Thyroid gland (tissue), 4 donors: Measurements from ENCODE around the gene FOXP1. TPM values are rescaled to one million over a fixed set of nuclear protein-coding genes. Genes with fewer than 3 reads are reported as not detected.

Experiments used
- DNase-seq, 2 donors: peaks; one replicate each; pipeline ENCODE4 v3.0.0-alpha.2; 2019
- H3K27ac ChIP-seq, 3 donors: fragments of 200-600 bp; sonication (generic); 1 replicate in 2 of 3; 2 replicates in 1 of 3; pipeline ENCODE4 v1.5.1; 2016 to 2019; ENCODE audit warnings: mild to moderate bottlenecking in 1 of 3, moderate library complexity in 1 of 3
- H3K27me3 ChIP-seq: fragments of 200-600 bp; sonication (generic); one replicate; pipeline ENCODE4 v1.5.1; 2019
- H3K36me3 ChIP-seq, 2 donors: fragments of 200-600 bp; sonication (generic); one replicate each; pipeline ENCODE4 v1.5.1; 2016 to 2019
- H3K4me1 ChIP-seq, 2 donors: fragments of 200-600 bp; sonication (generic); one replicate each; pipeline ENCODE4 v1.5.1; 2017 to 2019
- H3K4me3 ChIP-seq, 3 donors: fragments of 200-600 bp; sonication (generic); replicated peaks in 1 of 3; 1 replicate in 2 of 3; 2 replicates in 1 of 3; pipeline ENCODE4 v1.5.1; 2016; ENCODE audit warnings: mild to moderate bottlenecking in 1 of 3
- H3K9me3 ChIP-seq: fragments of 200-600 bp; sonication (generic); one replicate; pipeline ENCODE4 v1.5.1; 2017
- CTCF ChIP-seq, 6 experiments: fragments of 200-600 bp in 3 of 6; fragments of 450-650 bp in 3 of 6; sonication (generic) in 3 of 6; IDR thresholded peaks; one replicate each; pipeline ENCODE4 v1.5.1; 2016 to 2019; ENCODE audit warnings: antibody characterized with exemption in 6 of 6, mild to moderate bottlenecking in 2 of 6, inconsistent platforms in 1 of 6, moderate library complexity in 1 of 6
- POLR2A ChIP-seq, 2 donors: fragments of 450-650 bp; IDR thresholded peaks; one replicate each; pipeline ENCODE4 v1.6.1; 2017; ENCODE audit warnings: antibody characterized with exemption in 2 of 2, mild to moderate bottlenecking in 2 of 2, moderate library complexity in 1 of 2
- WGBS, 2 donors: methylation state at CpG; one replicate each; pipeline ENCODE4 v1.1.5; 2017; 5-methylcytosine and 5-hydroxymethylcytosine counted together
- intact Hi-C: fragments of 100-400 bp; cut with DNase I; formaldehyde crosslinking; loops from one replicate; pipeline ENCODE4 v1.15.1; 2023
- total RNA-seq, 4 donors: library from RNA; depleted of rRNA; stranded (reverse); fragments of >200 nt; gene quantifications; one replicate each; pipeline ENCODE4 v1.2.3, GENCODE V29; 2016

Gene FOXP1
- total RNA-seq, 4 donors from 2014 or later: 111 to 187 (median 141) TPM

- H3K4me1 ChIP-seq: peaks cover 7 to 28% of the 10 kb centered on the region in 2 donors
- no peaks in the 10 kb centered on the region for H3K36me3 ChIP-seq
- no peak for TF ChIP-seq POLR2A (IDR thresholded peaks at IDR 0.05)
- TF ChIP-seq CTCF (IDR thresholded peaks at IDR 0.05): no peak
- intact Hi-C loops: no loop called here
- H3K27me3 ChIP-seq: no peaks in the 10 kb centered on the region
- DNase-seq: no peak
- WGBS, 2 donors: 88 to 91% methylated on average over 6 of the region's 6 CpGs
- no peak overlapping the region for H3K27ac ChIP-seq
- no peak overlapping the region for H3K4me3 ChIP-seq
- no peaks in the 10 kb centered on the region for H3K9me3 ChIP-seq
Measured at GRCh38 chr3:71388535-71389120, 194.9 kb downstream of the FOXP1 start.

DNA sequence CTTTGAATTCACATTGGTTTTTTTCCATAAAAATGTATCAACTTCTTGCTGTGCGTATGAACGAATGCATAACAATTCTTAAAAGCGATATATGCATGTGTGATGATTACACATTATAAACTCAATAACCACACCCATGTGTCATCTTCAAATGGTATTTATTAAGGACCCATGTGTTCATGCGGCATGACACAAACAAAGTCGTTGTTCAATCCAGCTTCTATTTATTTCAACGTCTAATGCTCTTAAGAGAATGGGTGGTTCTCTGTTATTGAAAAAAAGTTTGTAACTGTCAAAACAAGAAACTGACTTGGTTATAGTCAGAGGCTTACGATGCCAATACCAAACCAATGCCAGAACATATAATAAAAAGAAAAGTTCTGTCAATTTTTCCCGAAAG is 195.9 kb downstream of the FOXP1 start:
- no peak for DNase-seq
- H3K9me3 ChIP-seq: no peaks in the 10 kb centered on the region
- H3K36me3 ChIP-seq: no peaks in the 10 kb centered on the region
- no peak overlapping the region for H3K27ac ChIP-seq
- intact Hi-C loops: no loop called here
- 83 to 91% methylated on average over 8 of the region's 8 CpGs for WGBS, 2 donors
- H3K4me1 ChIP-seq: peaks cover 7 to 28% of the 10 kb centered on the region in 2 donors
- no peaks in the 10 kb centered on the region for H3K27me3 ChIP-seq
- no peak for TF ChIP-seq CTCF (IDR thresholded peaks at IDR 0.05)
- no peak for TF ChIP-seq POLR2A (IDR thresholded peaks at IDR 0.05)
- H3K4me3 ChIP-seq: no peak overlapping the region

DNA sequence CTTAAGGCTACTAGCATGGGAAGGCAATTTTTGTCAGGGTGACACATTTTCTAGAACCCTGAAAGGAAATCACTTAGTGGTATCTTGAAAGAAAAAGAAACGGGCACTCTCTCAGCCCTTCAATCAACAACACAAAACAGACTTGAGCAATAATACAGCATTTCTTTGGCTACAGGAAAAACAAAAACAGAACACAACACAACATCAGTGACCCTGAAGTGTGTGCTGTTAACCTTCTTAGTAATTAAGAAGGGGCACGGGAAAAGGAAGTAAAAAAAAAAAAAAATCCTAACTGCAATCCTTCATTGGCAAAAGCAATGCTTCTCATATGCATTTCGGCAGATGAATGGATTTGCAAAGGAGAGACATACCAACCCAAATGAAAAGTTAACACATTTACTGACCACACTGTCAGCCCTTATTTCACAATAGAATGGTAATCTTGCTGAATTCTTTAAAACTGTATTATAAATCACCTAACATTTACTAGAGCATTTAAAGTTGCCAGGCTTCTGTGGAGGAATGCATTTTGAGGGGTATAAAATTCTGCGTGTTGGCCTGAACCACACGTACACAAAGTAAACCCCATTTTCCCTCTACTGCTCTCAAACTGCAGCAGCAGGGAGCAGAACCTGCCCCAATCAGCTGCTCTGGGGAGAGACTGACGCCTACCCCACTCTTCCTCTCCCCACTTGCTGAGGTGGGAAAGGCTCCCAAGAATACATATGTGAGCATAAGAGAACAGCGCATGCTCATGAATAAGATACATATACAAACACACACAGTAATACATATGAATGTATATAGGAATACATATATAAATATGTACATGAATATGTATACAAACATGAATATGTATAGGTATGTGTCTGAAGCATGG is 198.5 kb downstream of the FOXP1 start:
- 77% methylated on average over 7 of the region's 7 CpGs for WGBS, 2 donors
- intact Hi-C loops: no loop called here

DNA sequence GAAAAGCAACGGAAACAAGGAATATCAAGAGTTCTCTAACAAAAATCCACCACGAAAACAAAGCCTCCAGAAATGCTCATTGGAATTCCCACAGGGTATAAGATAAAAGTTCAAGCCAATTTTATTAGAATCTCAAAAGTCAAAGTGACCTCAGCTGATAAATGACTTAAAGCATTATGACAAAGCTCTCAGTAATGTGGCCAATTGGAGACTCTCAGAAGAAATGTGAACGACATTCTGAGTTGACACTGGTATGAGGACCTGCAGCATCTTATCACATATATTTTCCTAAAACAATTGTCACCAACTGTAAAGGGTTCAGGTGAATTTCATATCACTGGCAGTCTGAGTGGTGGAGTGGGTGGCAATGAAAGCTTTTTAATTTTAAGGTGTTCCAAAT is 199.1 kb downstream of the FOXP1 start:
- no peak overlapping the region for H3K27ac ChIP-seq
- intact Hi-C loops: no loop called here
- H3K9me3 ChIP-seq: no peaks in the 10 kb centered on the region
- H3K36me3 ChIP-seq: no peaks in the 10 kb centered on the region
- no peak overlapping the region for H3K4me3 ChIP-seq
- no peaks in the 10 kb centered on the region for H3K27me3 ChIP-seq
- TF ChIP-seq CTCF (IDR thresholded peaks at IDR 0.05) (no peak), POLR2A (IDR thresholded peaks at IDR 0.05) (no peak)
- WGBS, 2 donors: 64 to 69% methylated on average over 3 of the region's 3 CpGs
- peaks cover 0 to 18% of the 10 kb centered on the region in 2 donors for H3K4me1 ChIP-seq
- no peak for DNase-seq

More for the DNA sequence above, 198.5 kb downstream of the FOXP1 start:
- TF ChIP-seq CTCF (IDR thresholded peaks at IDR 0.05) (no peak), POLR2A (IDR thresholded peaks at IDR 0.05) (no peak)
- no peak for DNase-seq
- Histone ChIP-seq H3K9me3 (no peaks in the 10 kb centered on the region), H3K36me3 (no peaks in the 10 kb centered on the region), H3K4me3 (no peak overlapping the region), H3K27me3 (no peaks in the 10 kb centered on the region), H3K27ac (no peak overlapping the region), H3K4me1 (peaks cover 1 to 18% of the 10 kb centered on the region in 2 donors)

GRCh38 chr3:71380096-71380495 is 203.4 kb downstream of the FOXP1 start:
- Histone ChIP-seq H3K9me3 (no peaks in the 10 kb centered on the region), H3K27ac (no peak overlapping the region), H3K4me1 (peaks cover 0 to 17% of the 10 kb centered on the region in 2 donors), H3K4me3 (no peak overlapping the region), H3K36me3 (no peaks in the 10 kb centered on the region), H3K27me3 (no peaks in the 10 kb centered on the region)
- TF ChIP-seq CTCF (IDR thresholded peaks at IDR 0.05) (no peak), POLR2A (IDR thresholded peaks at IDR 0.05) (no peak)
- intact Hi-C loops: no loop called here
- WGBS, 2 donors: 74 to 83% methylated on average over 3 of the region's 3 CpGs
- DNase-seq: no peak
